Kidney glomerular epithelial cell (primary cell): ENCODE data around the gene CEP170B.
A peak's percentile ranks its signal among the peaks of the same experiment; 100 is the strongest.
"Not testable (repeated sequence)": the region's sequence is repeated elsewhere in the genome, so short reads cannot be mapped to it uniquely, and the experiment has no call there.

Experiments
- DNase-seq: peaks from one replicate; lab custom pipeline; 2025; lab: John Stamatoyannopoulos, UW

CEP170B gene

GRCh38 chr14:104844306-104845032, 20.6 kb upstream of the CEP170B start:
- DNase-seq, result no peak

- DNase-seq, result no peak
Observed at GRCh38 chr14:104845033-104845666, 19.9 kb upstream of the CEP170B start.

- no peak for DNase-seq
Observed at GRCh38 chr14:104845834-104846441, 19.1 kb upstream of the CEP170B start.

GRCh38 chr14:104852280-104852663, 12.8 kb upstream of the CEP170B start:
- DNase-seq, result no peak

GRCh38 chr14:104855532-104856090, 9.5 kb upstream of the CEP170B start:
- DNase-seq, result no peak

- DNase-seq, result no peak
Observed at GRCh38 chr14:104856157-104856868, 8.8 kb upstream of the CEP170B start.

- DNase-seq, result no peak
Observed at GRCh38 chr14:104856869-104857860, 7.9 kb upstream of the CEP170B start.

- DNase-seq, result not testable (repeated sequence)
Observed at GRCh38 chr14:104857931-104858330, 7.1 kb upstream of the CEP170B start.

- DNase-seq, result no peak
Observed at GRCh38 chr14:104858811-104859426, 6.1 kb upstream of the CEP170B start.

- no peak for DNase-seq
Observed at GRCh38 chr14:104859900-104860299, 5.2 kb upstream of the CEP170B start.

GRCh38 chr14:104860414-104860813, 4.7 kb upstream of the CEP170B start:
- DNase-seq, result no peak

GRCh38 chr14:104863131-104863862, 1.8 kb upstream of the CEP170B start:
- DNase-seq, result no peak

- DNase-seq, result no peak
Observed at GRCh38 chr14:104863923-104864266, 1.2 kb upstream of the CEP170B start.

- no peak for DNase-seq
Observed at GRCh38 chr14:104864267-104865080, 594 bp upstream of the CEP170B start.

- peak; percentile 51 for DNase-seq
Observed at GRCh38 chr14:104865631-104866441, 768 bp downstream of the CEP170B start.

GRCh38 chr14:104866451-104867370, 1.6 kb downstream of the CEP170B start:
- DNase-seq, result no peak

- no peak for DNase-seq
Observed at GRCh38 chr14:104867371-104868059, 2.4 kb downstream of the CEP170B start.
